HG02763 (cell line): ENCODE measurements around the gene KCNQ2.
"Not testable (repeated sequence)": the region's sequence is repeated elsewhere in the genome, so short reads cannot be mapped to it uniquely, and the experiment has no call there.

Experiments used
- ATAC-seq: cut with Tn5 transposase; IDR thresholded peaks from one replicate; pipeline ENCODE4 v1.9.1; 2021; ENCODE audit warnings: mild to moderate bottlenecking, moderate library complexity; ENCODE audit not compliant: unreplicated experiment

Gene KCNQ2

DNA sequence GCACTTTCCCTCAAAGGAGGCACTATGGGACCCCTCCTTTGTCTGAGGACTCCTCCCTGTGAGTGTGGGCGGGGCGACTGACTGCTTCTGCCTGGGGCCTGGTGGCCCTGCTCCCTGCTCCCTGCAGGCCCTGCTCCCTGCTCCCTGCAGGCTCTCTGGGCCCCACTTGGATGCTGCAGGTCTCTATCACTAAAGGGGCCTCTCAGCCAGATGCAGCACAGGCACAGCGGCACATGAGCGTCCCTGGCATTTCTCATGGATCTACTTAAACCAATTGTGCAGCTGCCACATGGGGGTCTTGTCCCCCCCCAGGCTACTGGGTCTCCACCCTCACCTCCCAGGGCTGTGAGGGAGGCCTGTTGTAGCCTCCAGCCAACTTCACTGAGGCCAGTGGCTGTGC is 18.6 kb upstream of the KCNQ2 start:
- no peak for ATAC-seq

DNA sequence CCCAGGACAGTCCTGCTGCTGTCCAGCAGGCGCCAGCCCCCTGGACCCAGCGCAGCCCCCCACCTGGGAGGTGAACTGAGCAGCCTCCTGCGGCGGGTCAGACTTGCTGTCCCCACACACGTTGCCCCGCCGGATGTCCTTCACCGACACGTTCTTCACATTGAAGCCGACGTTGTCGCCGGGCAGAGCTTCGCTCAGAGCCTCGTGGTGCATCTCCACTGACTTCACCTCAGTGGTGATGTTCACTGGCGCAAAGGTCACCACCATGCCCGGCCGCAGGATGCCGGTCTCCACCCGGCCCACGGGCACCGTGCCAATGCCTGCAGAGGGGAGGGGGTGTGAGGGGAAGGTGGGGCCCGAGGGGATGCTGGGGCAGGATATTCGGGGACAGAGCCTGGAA is 18.0 kb upstream of the KCNQ2 start:
- ATAC-seq = no peak

DNA sequence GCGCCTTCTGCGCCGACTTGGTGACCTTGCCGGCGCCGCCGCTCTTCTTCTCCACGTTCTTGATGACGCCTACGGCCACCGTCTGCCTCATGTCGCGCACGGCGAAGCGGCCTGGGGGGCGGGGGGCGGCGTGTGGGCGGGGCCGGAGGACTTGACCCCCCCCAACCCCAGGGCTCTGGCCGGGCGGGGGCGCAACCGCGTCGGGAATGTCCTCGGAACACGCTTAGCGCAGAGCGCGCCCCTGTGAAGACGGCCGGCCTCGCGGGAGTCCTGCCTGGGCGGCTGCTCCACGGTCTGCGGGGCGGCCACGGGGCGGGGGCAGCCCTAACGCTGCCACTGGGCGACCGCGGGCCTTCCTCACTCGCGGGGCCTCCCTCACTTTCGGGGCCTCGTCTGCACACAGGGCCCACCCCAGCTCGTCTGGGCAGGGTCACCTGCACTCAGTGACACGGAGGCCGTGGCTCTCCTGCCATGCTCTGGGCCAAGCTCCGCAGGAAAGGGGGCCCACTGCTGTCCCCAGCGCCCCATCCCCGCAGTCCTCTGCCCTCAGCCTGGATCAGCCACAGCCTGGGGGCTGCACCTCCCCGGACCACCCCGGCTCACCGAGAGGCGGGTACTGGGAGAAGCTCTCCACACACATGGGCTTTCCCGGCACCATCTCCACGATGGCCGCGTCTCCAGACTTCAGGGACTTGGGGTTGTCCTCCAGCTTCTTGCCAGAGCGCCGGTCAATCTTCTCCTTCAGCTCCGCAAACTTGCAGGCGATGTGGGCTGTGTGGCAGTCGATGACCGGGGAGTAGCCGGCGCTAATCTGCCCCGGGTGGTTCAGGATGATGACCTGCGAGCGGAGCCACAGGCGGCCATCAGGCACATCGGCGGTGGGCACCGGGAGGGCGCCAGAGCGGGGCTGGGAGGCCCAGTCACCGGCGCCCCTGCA is 16.1 kb upstream of the KCNQ2 start:
- ATAC-seq = no peak

DNA sequence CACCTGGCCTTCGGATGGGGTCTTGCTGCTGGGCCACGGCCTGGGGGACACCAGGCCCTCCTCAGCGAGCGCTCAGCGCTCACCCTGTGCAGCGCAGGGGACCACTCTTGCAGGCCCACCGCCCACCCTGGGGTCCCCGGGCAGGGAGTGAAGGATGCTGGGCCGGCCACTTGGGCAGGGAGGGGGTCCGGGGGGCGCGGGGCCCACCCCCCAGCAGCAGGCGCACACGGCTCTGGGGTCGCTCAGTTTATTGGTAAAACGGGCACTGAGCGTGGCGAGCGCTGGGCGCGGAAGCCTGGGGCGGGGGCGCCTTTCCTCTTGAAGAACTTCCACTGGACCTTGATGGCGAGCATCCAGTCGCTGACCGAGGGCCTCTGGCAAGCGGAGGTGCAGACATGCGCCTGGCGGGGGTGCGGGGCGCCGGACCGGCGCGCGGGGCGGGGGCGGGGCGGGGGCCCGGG is 15.4 kb upstream of the KCNQ2 start:
- no peak for ATAC-seq

DNA sequence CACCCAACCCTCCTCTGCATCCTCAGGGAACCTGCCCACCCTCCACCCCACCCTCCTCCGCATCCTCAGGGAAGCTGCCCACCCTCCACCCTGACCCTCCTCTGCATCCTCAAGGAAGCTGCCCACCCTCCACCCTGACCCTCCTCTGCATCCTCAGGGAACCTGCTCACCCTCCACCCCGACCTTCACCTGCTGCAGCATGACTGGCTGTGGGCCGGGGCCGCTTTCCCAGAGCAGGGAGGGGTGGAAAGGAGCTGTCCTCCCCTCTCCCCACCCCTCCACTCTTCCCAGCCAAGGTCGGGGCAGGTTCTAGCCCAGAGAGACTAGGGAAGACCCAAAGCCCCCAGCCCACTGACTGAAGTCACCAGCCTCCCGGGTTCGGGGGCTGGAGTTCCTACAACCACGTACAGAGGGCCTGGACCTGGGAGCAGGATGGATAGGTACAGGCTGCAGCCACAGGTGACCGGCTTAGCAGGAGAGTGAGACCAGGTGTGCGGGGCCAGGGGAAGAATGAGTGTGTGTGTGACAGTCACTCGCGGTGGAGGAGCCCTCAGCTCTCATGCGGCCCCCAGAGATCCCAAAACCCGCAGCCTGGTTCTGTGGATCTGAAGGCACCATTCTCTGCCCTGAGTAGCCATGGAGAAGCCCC is 14.8 kb upstream of the KCNQ2 start:
- no peak for ATAC-seq

DNA sequence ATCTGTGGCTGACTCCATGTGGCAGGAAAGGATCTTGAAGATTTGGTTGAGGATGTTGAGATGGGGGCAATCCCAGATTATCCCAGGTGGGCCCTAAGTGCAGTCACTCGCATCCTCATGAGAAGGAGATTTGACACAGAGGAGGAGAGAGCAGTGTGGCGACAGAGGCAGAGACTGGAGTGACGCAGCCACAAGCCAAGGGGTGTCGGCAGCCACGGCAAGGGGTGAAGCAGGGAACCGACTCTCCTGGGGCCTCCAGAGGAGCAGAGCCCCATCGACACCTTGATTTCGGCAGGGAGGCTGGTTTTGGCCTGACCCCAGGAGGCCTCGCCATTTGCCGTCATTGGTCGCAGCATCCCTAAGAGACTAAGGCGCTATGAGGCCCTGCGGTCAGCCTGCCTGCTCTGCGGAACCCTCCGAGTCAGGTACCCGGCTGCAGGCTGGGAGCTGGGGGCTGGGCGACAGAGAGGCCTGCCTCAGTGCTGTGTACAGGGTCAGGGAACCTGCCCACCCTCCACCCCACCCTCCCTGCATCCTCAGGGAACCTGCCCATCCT is 13.9 kb upstream of the KCNQ2 start:
- ATAC-seq = no peak

DNA sequence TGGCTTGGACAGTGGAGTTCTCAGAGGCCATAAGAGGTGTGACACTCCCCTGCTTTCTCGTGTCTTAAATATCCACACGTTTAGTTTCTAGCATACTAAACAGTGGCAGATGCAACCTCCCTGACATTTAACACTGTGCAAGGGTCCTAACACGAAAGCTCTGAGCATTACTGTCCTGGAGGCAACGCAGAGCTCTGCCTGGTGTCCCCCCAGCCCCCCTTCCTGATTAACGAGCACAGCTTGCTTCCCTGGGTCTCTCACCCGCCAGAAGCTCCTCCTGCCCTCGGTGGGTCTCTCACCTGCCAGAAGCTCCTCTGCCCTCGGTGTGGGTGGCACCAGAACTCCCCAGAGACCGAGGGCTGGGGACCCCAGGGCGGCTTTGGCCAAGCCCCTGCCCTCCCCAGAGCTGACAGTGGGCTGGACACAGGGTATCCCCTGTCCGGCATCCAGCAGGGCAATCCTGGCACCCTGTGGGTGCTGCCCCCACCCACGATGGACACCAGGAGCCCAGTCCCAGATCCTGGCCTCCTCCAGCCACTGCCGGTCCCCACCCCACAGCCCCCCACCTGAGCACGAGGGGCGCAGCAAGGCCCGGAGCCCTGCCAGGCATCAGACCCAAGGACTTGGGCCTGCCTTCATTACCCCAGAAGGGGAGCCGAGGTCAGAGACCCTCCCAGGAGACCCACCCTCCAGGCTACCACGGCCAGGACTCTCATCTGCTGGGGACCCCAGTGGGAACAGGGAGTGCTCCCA is 12.4 kb upstream of the KCNQ2 start:
- no peak for ATAC-seq

DNA sequence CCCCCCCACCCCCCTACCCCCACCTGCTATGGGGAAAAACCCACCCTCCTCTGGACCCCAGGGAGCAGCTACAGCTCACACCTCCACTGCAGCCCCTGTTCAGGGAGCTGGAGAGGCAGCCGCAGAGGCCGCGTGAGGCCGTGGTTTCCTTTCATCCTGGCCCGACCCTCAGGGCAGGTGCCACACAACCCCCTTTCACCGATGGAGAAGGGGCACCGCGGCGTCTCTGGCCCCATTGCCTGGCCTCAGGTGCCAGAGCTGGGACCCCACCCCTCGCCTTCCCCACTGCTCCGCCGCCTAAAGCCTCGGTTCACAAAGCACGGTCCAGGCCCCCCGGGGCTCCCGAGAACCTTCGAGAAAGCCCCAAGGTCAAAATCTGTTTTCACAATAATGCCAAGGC is 11.8 kb upstream of the KCNQ2 start:
- ATAC-seq = no peak

DNA sequence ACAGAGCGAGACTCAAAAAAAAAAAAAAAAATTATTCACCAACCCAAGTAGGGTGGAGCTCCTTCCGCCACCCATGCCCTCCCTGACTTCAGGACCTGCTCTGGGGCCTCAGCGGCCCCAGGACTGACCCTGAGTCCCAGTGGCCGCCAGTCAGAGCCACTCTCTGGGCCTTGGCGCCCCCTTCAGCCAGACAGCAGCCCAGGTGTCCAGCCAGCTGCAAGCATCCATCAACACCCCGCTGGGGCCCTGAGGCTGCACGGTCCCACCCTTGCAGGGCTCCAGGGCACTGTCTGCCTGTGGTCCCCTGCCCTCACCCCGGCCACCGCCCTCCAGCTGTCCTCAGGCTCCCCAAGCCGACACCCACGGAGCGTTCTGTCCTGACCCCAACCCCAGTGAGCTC is 11.4 kb upstream of the KCNQ2 start:
- ATAC-seq = no peak

DNA sequence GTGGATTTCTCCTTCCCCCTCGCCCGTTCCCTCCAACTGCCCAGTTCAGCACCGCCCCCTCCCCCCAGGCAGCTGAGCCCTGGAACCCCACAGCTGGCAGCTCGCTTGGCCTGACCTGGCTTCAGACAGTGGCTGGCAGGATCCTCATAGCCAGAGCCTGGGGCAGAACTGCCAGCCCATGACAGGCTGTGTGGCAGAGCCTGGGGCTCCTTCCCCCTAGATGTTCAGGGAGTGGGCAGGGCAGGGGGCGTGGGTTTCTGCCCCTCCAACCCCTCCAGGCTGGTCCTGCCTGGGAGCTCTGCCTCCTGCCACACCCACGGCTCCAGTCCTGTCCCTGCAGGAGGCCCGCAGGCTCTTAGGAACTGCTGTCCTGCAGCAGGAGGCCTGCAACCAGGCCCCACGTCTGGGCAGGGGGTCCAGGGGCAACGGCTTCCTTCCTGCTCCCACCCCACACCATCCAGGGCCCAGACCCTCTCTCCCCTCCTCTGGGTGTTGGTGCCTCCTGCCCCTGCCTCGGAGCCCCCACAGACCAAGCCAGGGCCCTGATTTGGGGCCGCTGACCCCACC is 9.6 kb upstream of the KCNQ2 start:
- no peak for ATAC-seq

DNA sequence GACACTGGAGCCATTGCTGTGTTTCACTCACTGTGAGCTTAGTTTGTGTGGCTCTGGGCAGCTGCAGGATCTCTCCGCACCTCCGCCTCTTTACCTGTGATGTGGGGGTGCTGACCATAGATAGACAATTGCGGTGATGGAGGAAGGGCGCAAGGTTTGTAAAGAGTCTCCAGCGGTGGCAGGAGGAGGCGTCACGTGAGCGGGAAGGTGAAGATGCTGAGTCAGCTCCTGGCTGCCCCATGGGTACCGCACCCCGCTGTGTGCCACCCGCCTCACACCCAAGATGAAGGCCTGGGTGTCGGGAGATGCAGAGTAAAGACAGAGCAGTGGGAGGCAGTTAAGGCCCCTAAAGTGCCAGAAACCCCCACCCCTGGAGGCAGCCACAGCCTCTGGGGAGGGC is 9.0 kb upstream of the KCNQ2 start:
- no peak for ATAC-seq

DNA sequence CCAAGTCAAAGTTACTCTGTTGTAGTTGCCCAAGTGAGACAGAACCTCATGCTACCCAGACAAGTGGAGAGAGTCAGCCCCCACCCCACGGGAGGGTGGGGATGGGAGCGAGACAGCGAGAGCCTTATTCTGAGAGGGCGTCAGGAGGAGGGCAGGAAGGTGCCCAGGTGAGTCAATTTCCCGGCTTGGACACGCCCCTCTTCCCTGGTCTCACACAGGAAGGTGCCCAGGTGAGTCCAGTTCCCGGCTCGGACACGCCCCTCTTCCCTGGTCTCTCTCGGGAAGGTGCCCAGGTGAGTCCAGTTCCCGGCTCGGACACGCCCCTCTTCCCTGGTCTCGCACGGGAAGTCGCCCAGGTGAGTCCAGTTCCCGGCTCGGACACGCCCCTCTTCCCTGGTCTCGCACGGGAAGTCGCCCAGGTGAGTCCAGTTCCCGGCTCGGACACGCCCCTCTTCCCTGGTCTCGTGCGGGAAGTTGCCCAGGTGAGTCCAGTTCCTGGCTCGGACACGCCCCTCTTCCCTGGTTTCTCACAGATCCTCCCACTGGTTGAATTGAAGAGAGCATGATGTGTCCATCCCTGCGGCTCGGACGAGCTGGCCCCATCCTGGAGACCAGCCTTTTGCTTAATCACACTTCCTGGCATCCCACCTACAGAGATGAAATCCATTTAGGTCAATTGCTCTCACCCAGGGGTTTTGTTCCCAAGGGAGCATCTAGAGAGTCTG is 7.4 kb upstream of the KCNQ2 start:
- not testable (repeated sequence) for ATAC-seq

DNA sequence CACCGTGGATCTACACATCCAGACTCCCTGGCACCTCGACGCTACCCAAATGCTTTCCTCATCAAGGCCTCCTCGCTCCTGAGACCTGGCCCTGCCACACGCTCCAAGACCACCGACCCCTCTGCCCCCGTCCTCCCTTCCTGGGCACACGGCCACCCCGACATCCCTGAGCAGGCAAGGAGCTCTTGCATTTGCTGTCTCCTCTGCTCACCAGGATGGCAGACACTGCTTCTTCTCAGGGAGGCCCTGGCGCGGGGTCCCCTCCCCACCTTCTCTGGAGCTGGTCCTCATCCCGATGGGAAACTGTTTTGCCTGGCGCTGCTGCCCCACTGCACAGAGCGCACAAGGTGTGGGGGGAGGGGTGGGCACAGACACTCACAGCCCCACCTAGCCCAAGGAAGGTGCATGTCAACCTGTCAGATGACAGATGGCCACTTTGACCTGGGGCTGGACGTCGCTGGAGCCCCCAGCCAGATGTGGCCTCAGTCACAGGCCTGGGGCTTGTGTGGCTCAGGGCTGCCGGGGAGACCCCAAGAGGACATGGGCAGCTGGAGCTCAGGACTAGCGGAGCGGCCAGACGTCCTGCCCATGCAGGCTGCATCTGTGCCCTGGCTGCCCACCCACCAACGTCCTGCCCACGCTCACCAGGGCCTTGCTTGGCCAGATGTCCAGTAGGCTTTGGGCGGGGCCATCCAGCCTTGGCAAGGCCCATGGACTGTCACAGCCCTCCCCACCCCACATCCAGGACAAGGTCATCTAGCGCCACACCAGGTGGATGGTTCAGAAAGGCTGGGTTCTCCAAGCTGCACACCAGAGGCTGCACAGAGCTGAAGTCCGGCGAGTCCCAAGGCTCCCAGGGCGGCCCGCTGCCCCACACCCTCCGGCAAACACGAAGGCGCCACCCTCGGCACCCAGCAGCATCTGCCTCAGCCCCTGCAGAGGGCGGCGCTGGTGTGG is 6.2 kb upstream of the KCNQ2 start:
- no peak for ATAC-seq

DNA sequence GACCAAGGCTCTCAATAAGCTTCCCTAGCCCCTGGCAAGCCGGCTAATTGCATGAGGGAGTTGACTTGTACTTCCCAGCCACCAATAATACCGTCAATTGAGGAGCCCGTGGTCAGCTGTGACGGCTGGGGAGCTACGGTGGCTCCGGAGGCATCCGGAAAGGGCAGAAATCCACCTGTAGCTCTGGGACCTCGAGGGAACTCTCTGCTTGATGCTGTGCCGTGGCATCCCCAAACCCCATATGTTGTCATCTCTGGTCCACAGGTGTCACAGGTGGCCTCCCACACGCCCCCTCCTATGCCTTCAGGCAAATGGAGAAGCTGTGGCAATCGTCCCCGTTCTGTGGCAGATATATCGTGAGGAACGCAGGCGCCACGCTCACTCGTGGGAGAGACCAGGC is 5.5 kb upstream of the KCNQ2 start:
- no peak for ATAC-seq

DNA sequence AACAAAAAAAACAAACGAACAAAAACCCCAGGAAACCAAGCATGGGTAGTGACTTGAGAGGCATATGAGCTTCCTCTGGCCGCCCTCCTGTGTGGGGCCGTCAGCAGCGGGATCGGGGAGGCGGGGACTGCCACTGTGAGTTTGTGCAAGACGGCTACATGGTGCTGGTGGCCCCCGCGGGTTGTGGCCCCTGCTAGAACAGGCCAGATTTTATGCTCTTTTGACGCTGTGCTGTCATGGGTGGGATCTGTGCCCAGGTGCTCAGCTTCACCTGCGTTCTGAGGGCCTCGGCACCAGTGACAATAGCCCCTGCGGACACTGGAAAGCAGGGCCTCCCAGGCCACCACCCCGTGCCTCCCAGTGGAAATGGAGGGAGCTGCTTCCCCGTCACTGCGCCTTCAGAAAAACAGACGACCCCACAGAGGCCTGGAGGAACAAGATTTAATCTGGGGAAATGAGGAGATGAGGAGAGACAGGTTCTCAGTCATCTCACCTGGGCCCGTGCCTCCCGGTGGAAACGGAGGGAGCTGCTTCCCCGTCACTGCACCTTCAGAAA is 4.7 kb upstream of the KCNQ2 start:
- no peak for ATAC-seq

DNA sequence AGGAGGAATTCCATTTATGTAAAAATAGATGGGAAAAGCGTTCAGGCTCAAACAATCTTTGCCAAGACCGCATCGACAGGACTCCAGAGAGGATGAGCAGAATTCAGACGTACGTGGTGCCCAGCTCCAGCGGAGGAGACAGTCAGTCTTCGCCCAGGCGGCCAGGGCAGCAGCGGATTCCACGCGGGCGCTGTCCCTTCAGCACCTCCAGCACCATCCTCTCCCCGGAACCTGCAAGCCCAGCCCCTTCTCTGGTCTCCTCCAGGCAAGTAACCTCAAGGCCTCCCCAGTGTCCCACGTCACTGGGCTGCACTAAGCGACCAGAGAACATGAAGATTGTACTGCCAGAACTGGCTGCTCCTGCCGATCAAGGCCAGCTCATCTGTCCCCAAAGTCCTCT is 2.8 kb upstream of the KCNQ2 start:
- ATAC-seq = no peak

DNA sequence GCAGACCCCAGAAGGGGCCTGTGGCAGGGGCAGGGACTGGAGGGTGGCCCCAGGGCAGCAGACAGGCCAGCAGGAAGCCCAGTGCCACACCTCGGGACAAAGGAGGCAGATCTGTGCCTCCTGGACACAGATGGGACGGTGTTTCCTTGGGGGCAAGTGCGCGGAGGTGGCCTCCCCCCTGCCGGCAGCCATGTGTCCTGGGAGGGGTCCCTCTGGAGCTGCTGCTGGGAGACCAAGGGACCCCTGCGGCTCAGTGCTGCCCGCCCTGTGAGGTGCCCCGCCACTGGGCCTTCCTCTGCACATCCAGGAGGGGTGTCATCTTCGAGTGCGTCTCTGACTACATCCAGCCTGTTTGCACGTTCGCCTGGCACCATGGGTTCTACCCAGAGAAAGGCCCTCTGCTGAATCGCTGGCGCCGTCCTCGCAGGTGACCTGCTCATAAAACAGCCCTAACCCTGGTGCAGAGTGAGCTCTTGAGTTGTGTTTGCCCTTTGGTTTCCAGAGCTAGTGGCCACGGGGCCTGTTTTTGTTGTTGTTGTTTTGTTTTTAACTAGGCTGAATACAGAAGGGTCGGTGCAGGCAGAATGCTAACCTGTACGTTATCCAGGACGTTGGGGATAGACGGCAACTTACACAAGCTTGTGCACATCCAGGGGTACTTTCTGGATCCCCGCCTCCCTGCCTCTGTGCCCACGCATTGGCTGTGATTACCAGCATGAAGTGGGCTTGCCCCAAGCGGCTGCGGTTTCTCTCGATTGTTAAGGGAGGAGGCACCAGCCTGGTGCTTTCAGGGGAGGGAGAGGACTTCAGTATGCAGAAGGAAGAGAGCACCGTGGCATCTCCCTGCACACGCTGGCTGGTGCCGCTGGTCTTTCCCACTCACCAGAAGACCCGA is 1.3 kb upstream of the KCNQ2 start:
- no peak for ATAC-seq

DNA sequence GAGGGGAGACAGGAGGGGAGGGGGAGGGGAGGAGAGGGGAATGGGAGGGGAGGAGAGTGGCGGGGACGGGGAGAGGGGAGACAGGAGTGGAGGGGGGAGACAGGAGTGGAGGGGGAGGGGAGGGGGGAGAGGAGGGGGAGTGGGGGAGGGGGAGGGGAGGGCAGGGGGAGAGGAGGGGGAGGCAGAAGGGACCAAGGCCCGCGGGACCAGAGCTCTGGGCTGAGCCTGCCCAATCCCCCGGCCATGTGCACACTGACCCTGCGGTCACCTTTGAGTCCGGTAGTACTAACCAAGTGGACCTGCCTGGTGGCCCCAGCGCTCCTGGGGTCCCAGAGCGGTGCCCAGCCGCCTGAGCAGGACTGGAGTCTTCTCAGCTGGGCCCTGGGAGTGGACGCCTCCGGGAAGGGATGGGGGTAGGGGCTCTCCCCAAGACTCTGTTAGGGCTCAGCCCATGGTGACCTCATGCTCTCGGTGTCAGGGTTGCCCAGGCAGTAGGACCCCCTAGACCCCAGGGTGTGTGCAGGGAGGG is 471 bp upstream of the KCNQ2 start:
- ATAC-seq = no peak
